ENCODE measurements around the gene MPST.
A peak's percentile ranks its signal among the peaks of the same experiment; 100 is the strongest.

The MPST gene

GRCh38 chr22:37062376-37062675 lies 42.8 kb downstream of the MPST start:
- Histone ChIP-seq H3K27me3 (no peaks in the 10 kb centered on the region), H3K4me1 (peaks cover 12% of the 10 kb centered on the region), H3K4me3 (ENCODE audit: low read depth, low read length) (no peak overlapping the region), H3K36me3 (no peaks in the 10 kb centered on the region; the same call in none of the 2 replicates), H3K9me3 (no peaks in the 10 kb centered on the region)
- DNase-seq = no peak
- TF ChIP-seq, protein P1, sequence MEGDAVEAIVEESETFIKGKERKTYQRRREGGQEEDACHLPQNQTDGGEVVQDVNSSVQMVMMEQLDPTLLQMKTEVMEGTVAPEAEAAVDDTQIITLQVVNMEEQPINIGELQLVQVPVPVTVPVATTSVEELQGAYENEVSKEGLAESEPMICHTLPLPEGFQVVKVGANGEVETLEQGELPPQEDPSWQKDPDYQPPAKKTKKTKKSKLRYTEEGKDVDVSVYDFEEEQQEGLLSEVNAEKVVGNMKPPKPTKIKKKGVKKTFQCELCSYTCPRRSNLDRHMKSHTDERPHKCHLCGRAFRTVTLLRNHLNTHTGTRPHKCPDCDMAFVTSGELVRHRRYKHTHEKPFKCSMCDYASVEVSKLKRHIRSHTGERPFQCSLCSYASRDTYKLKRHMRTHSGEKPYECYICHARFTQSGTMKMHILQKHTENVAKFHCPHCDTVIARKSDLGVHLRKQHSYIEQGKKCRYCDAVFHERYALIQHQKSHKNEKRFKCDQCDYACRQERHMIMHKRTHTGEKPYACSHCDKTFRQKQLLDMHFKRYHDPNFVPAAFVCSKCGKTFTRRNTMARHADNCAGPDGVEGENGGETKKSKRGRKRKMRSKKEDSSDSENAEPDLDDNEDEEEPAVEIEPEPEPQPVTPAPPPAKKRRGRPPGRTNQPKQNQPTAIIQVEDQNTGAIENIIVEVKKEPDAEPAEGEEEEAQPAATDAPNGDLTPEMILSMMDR (IDR thresholded peaks at IDR 0.05; ENCODE audit: low read depth, low read length) = no peak

DNA sequence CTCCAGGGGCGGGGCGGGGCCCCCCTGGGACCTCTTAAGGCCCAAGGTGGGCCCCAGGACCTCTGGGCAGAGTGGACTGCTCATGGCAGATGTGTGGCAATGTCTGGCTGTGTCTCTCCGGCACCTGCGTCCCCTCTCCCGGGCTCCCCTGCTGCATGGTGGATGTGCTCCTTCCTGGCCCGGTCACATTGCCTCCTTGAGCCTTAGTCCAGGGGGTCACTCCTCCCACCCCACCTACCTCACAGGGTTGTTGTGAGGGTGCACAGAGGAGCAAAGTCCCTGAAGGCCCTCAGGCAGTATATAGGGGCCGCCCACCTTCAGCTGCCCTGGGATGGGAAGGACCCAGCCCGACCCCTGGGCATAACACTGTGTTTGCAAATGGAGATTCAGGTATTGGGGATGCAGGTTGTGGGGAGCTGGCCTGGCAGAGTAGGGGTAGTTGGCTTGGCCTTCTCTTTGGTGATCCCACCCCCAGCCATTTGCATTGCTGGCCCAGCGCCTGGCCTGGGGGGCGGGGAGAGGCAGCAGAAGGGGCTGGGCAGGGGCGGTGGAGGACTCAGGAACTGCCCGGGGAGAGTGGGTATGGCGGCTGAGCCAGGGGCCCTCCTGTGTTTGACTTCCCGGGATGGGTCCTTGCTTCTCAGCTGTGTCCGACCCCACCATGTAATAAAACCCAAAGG lies 43.3 kb downstream of the MPST start:
- Histone ChIP-seq H3K27me3 (peaks cover 3% of the 10 kb centered on the region), H3K4me1 (peaks cover 12% of the 10 kb centered on the region), H3K9me3 (no peaks in the 10 kb centered on the region), H3K4me3 (ENCODE audit: low read depth, low read length) (no peak overlapping the region), H3K36me3 (no peaks in the 10 kb centered on the region; the same call in none of the 2 replicates)
- DNase-seq = no peak
- TF ChIP-seq, protein P1 (IDR thresholded peaks at IDR 0.05; ENCODE audit: low read depth, low read length) = no peak

DNA sequence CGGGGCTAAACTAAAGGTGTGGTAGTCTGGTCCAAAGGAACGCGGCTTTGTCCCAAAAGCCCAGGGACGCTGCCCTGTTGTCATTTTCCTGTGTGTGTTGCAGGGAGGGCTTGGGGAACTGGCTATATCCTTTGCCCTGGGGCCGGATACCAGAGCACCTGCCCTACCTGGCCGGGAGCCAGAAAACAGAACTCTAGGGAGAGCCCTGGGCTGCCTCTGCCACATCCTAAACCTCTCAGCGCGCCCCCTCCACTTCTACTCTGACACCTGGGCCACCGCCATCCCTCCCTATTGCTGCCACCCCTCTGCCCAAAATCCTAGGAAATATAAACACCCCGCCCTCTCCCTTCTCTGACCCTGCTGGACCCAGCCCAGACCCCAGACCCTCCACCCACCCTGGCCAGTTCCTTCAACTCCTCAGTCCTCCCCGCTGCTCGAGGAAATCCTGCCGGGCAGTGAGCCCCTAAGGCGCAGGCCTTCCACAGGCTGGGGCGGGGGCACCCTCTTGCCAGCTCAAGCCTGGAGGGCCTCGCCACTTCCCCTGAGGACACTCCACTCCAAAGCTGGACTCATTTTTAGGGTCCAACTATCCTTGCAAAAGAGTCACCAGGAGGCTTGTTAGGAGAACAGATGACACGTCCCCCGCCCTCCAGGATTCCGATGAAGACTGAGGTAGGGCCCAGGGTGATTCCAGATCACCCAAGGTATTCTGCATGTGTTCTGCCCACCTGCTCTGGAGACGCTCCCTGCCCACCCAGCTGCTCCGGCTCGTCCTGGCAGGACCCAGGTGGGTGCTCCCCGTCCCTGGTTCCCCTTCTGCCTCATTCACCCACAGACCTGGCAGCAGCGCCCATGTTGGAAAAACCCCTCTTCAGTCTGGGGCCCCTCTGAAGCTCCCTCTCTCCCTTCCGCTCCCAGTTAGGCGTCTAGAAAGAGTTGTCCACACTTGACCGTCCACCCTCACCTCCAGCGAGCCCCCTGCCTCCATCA lies 44.2 kb downstream of the MPST start:
- TF ChIP-seq, protein P1 (IDR thresholded peaks at IDR 0.05; ENCODE audit: low read depth, low read length) = no peak
- Histone ChIP-seq H3K36me3 (no peaks in the 10 kb centered on the region; the same call in none of the 2 replicates), H3K27me3 (peaks cover 12% of the 10 kb centered on the region), H3K4me1 (peaks cover 12% of the 10 kb centered on the region), H3K9me3 (no peaks in the 10 kb centered on the region), H3K4me3 (ENCODE audit: low read depth, low read length) (no peak overlapping the region)
- peak; percentile 73 for DNase-seq

GRCh38 chr22:37064553-37064952 lies 45.0 kb downstream of the MPST start:
- H3K4me1 ChIP-seq = peaks cover 12% of the 10 kb centered on the region
- TF ChIP-seq, protein P1 (IDR thresholded peaks at IDR 0.05; ENCODE audit: low read depth, low read length) = no peak
- H3K9me3 ChIP-seq = no peaks in the 10 kb centered on the region
- no peak for DNase-seq
- no peak overlapping the region for H3K4me3 ChIP-seq (ENCODE audit: low read depth, low read length)
- no peaks in the 10 kb centered on the region; the same call in none of the 2 replicates for H3K36me3 ChIP-seq
- peaks cover 19% of the 10 kb centered on the region for H3K27me3 ChIP-seq

GRCh38 chr22:37065180-37065579 lies 45.6 kb downstream of the MPST start:
- DNase-seq = no peak
- Histone ChIP-seq H3K27me3 (peaks cover 26% of the 10 kb centered on the region), H3K4me3 (ENCODE audit: low read depth, low read length) (no peak overlapping the region), H3K4me1 (peaks cover 12% of the 10 kb centered on the region), H3K36me3 (no peaks in the 10 kb centered on the region; the same call in 1 of the 2 replicates), H3K9me3 (no peaks in the 10 kb centered on the region)
- TF ChIP-seq, protein P1 (IDR thresholded peaks at IDR 0.05; ENCODE audit: low read depth, low read length) = no peak
